ENCODE measurements around the gene GPBP1. TPM values are rescaled to one million over a fixed set of nuclear protein-coding genes. Genes with fewer than 3 reads are reported as not detected.

GPBP1 gene
- total and polyA plus RNA-seq, 2 donors (not counting 3 experiments of a cell fraction or from before 2014, with no cell fraction given): 11.7 to 57.4 TPM

- peaks cover 100% of the 10 kb centered on the region for H3K79me2 ChIP-seq (ENCODE audit: control insufficient read depth, insufficient read depth, low read length)
- no peaks in the 10 kb centered on the region for H3K9me3 ChIP-seq (replicated peaks; ENCODE audit: control insufficient read depth, insufficient read depth, low read length)
- no peak overlapping the region for H3K9ac ChIP-seq (replicated peaks; ENCODE audit: extremely low read depth, insufficient read depth, low read length)
- peaks cover 4% of the 10 kb centered on the region for H4K20me1 ChIP-seq (replicated peaks; ENCODE audit: control insufficient read depth, extremely low read depth, insufficient read depth, low read length)
- no peak for FAIRE-seq
- BruUV-seq (replicated peaks): no TSS peak
- DNase-seq (ENCODE audit: low read depth, low spot score): no peak
- H3K27ac ChIP-seq (ENCODE audit: insufficient read depth, low read depth, low read length): no peak overlapping the region
- dilution Hi-C loops (cut with MboI; ENCODE audit: extremely low pct_ligation_motif_present, low sequenced_read_pairs): no loop called here
- POLR2A ChIA-PET: interaction anchor here (0.6 kb wide), 1 partner anchor 21 kb away, joined by 3 read pairs; no protein-coding TSS in a partner anchor
- no peak overlapping the region for H3K4me3 ChIP-seq (replicated peaks in 1 of 3; ENCODE audit: insufficient read depth in 1 of 3, low read depth in 1 of 3, low read length in 3 of 3)
- no peak overlapping the region for H3K4me2 ChIP-seq (ENCODE audit: insufficient read depth, low read length)
- H2AFZ ChIP-seq (ENCODE audit: low read depth, low read length): no peak overlapping the region
- CTCF ChIA-PET: interaction anchor here (0.8 to 2.0 kb wide), 5 partner anchors 12 to 920 kb away, joined by 3 to 8 read pairs (median 4); no protein-coding TSS in a partner anchor
- H3K36me3 ChIP-seq (ENCODE audit: control insufficient read depth in 2 of 2, extremely low read depth in 1 of 2, insufficient read depth in 2 of 2, low read length in 2 of 2): no peaks in the 10 kb centered on the region
- intact Hi-C loops (cut with micrococcal nuclease): no loop called here
- TF ChIP-seq POLR2AphosphoS5 (IDR thresholded peaks at IDR 0.05; ENCODE audit: insufficient read depth, low read depth, low read length): no peak
- no peak for TF ChIP-seq EZH2 (IDR thresholded peaks at IDR 0.05; ENCODE audit: borderline replicate concordance, low read depth, low read length, severe bottlenecking)
- TF ChIP-seq POLR2A (IDR thresholded peaks at IDR 0.05; ENCODE audit: low read depth, low read length): no peak
- TF ChIP-seq JUN (IDR thresholded peaks at IDR 0.05; ENCODE audit: borderline replicate concordance, insufficient read depth, insufficient read length, low read depth): no peak
- no peak for TF ChIP-seq GATA2 (IDR thresholded peaks at IDR 0.05; ENCODE audit: insufficient read depth, insufficient read length, low read depth, low read length)
- TF ChIP-seq MYC (IDR thresholded peaks at IDR 0.05; ENCODE audit: low read depth, low read length): no peak
- no peak for TF ChIP-seq MAX (IDR thresholded peaks at IDR 0.05; ENCODE audit: insufficient read depth, insufficient read length)
- no peak for TF ChIP-seq FOS (IDR thresholded peaks at IDR 0.05; ENCODE audit: borderline replicate concordance, insufficient read depth, low read length)
- TF ChIP-seq, protein P1, sequence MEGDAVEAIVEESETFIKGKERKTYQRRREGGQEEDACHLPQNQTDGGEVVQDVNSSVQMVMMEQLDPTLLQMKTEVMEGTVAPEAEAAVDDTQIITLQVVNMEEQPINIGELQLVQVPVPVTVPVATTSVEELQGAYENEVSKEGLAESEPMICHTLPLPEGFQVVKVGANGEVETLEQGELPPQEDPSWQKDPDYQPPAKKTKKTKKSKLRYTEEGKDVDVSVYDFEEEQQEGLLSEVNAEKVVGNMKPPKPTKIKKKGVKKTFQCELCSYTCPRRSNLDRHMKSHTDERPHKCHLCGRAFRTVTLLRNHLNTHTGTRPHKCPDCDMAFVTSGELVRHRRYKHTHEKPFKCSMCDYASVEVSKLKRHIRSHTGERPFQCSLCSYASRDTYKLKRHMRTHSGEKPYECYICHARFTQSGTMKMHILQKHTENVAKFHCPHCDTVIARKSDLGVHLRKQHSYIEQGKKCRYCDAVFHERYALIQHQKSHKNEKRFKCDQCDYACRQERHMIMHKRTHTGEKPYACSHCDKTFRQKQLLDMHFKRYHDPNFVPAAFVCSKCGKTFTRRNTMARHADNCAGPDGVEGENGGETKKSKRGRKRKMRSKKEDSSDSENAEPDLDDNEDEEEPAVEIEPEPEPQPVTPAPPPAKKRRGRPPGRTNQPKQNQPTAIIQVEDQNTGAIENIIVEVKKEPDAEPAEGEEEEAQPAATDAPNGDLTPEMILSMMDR (IDR thresholded peaks at IDR 0.05; ENCODE audit: extremely low read depth in 1 of 2, insufficient read depth in 1 of 2, low read depth in 1 of 2, low read length in 2 of 2): no peak
- no peaks in the 10 kb centered on the region for H3K4me1 ChIP-seq (ENCODE audit: control insufficient read depth, extremely low read depth, insufficient read depth, low read length)
- no peaks in the 10 kb centered on the region for H3K27me3 ChIP-seq (ENCODE audit: control insufficient read depth in 2 of 2, insufficient read depth in 2 of 2, low read length in 2 of 2)
- no peaks in the 10 kb centered on the region for H3K9me1 ChIP-seq (replicated peaks; ENCODE audit: control insufficient read depth, extremely low read depth, insufficient read depth, low read length)
These were observed 16.7 kb downstream of the GPBP1 start for GRCh38 chr5:57190593-57190992.
